ENCODE measurements around the gene TGM2.

TGM2 gene

DNA sequence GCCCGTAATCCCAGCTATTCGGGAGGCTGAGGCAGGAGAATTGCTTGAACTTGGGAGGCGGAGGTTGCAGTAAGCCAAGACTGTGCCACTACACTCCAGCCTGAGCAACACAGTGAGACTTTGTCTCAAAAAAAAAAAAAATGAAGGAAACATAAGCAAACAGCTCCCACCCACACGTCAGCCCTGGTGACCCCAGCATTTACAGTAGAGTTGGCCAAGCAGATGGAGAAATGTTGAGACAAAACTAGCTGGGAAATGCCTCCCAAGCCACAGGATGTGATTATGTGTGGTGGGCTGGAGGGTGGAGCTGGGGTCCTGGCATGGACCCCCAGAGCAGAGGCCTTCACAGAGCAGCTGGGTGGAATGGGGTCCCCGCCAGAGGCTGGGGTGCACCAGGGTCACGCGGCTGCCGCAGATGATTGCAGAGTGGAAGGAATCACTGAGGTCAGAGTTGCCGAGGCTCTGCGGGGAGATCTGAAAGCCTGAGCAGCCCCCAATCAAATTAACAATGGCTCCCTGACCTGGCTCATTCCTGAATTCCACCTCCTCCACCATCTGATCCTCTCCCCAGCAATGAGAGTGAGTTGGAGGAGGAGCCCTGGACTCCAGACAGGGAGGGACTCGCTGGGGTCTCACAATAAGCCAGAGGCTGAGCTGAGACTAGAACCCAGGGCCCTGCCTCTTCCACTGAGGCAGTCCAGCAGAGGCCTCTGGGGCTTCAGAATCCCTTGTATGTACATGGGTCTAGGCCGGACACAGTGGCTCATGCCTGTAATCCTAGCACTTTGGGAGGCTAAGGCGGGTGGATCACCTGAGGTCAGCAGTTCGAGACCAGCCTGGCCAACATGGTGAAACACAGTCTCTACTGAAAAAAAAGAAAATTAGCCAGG, 34.7 kb upstream of the TGM2 start:
- DNase-seq (ENCODE audit: low read depth in 2 of 2) = no peak

DNA sequence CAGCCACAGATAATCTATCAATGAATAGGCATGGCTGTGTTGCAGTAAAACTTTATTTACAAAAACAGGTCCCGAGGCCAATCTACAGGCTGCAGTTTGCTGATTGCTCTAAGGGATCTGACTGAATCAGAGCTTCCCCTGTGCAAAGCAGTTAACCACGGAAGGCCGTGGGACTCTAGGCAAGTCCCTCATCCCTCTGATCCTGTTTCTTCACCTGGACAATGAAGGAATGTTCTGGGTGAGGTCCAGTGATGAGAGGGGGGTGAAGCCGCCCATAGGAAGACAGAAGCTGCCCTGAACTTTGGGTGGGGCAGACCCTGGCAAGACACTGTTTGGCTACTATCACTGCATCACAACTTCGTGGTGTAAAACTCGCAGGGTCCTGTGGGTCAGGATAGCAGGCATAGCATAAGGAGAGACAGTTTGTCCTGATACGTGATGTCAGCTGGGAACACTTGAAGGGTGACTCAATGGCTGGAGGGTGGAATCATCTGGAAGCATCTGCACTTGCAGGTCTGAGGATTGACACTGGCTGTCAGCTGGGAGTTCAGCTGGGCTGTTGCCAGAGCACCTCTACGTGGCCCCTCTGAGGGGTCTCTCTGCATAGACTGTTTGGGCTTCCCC, 33.3 kb upstream of the TGM2 start:
- no peak for DNase-seq (ENCODE audit: low read depth in 2 of 2)

DNA sequence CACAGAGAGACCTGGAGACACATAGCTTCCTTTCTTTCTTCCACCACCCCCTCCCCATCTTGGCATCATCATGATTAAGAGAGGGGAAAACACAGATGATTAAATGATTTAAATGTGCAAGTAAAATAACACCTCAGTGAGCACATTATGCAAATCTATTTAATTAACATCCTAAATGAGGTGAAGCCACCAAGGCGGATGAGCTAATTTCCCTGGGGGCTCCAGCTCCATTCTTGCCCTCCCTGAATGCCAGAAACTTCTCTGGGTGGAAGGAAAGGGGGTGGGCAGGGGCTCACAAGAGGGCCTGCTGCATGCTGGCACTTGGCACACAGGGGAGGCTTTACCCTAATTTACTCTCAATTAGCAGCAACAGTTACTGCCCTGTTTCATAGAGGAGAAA, 32.5 kb upstream of the TGM2 start:
- DNase-seq (ENCODE audit: low read depth in 2 of 2) = no peak

DNA sequence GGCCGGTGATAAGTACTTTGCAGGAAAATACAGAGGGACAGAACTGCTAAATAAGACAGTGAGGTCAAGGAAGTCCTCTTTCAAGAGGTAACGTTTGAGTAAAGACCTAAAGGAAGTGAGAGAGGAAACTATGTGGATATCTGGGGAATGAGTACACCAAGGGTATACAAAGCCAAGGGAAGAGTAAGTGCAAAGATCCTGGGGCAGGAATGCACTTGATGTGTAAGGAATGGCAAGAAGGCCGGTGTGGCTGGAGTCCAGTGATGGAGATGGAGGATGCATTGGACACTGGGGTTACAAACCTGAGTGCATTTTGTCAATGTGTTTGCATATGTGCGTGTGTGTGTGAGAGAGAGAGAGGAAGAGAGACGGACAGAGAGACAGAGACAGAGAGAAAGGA, 32.1 kb upstream of the TGM2 start:
- no peak for DNase-seq (ENCODE audit: low read depth in 2 of 2)

DNA sequence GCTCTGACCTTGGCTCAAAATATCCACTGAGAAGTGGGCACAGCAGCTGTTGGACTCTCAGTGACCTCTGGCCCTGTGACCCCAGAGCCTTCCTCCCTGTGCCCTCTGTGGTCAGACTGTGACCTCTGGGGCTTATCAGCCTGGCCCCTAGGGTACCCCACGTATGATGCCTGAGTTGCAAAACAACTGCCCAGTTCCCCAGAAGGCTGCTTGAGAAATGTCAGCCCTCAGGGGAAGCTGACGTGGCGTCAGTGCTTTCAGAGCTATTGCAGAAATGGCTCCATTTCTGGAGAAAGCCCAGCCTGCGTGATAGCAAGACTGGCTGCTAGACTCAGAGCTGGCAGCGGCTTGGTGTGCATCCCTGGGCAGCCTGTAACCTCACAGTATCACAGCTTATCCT, 31.5 kb upstream of the TGM2 start:
- DNase-seq (ENCODE audit: low read depth in 2 of 2) = no peak

DNA sequence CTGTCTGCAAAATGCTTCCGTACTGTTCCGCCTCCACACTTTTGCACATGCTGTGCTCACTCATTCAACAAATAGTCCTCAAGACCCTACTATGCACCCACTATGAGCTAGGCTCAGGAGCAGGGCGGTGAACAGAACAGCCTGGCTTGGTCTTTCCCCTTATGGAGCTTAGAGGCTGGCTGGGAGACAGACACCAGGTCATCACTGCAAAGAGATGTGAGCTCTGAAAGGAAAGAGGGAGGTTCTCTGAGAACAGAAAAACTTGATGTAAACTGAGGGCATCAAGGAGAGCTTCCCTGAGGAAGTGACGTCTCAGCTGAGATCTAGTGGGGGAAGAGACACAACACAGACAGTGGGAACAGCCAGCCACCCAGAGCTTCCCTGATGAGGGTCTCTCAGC, 31.0 kb upstream of the TGM2 start:
- no peak for DNase-seq (ENCODE audit: low read depth in 2 of 2)

DNA sequence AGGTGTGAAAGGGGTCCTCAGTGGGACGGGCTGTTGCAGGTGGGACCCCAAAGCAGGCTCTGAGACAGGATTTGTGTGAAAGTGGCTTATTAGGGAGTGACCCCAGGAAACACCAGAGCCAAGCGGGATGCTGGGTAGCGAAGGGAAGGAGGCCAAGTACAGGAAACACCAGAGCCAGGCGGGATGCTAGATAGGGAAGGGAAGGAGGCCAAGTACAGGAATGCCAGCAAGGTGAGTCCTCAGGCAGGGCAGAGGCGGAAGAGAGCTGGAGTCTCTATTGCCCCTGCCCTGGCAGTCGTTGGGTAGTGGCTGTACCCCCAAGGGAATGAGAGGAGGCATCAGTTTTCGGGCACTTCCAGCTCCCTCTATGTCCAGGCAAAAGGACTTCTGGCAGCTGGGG, 30.5 kb upstream of the TGM2 start:
- DNase-seq (ENCODE audit: low read depth in 2 of 2) = no peak

DNA sequence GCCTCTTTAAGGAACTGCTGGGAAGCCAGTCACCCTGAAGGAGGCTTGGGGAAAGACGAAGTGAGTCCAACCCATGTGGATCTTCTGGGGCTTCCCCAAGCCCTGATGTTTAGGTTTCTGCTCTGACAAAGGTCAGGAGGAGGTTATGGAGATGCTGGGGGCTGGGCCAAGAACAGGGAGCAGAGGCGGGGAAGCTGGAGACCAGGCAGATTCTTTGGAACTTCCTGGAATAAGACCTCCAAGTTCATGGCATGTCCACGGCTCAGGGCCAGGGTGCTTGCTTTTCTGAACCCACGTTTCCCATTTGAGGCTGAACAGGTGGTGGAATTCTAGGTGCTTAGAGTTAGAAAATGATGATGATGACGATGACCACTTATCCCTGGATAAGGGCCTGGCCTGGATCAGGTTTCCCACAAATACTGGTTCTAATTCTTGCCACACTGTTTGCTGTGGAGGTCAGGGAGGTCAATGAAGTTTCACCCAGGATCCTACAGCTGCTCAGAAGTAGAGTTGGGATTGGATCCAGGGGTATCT, 30.0 kb upstream of the TGM2 start:
- DNase-seq (ENCODE audit: low read depth in 2 of 2) = no peak

DNA sequence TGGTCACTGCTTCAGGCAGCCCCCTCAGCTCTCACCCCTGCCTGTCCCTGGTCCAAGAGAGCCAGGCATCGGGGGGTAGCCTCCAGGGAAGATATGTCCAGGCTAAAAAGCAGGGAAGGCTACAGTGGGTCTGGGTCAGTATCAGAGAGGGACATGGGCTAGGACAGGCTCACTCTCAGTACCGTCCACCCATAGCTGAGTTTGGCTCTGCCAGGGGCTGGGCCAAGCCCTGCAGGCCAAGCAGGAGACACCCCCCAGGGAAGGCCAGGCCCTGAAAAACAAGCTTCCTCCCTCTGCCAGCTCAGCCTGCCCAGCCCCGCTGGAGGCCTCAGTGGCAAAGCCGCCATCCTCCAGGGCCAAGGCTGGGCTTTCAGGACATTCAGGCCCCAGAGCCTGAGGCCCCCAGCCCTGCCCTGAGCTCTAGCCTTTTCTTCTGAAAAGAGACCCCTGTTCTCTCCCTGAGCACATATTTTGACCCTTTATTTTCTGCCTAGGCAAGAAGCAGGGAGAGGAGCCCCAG, 28.6 kb upstream of the TGM2 start:
- no peak for DNase-seq (ENCODE audit: low read depth in 2 of 2)

DNA sequence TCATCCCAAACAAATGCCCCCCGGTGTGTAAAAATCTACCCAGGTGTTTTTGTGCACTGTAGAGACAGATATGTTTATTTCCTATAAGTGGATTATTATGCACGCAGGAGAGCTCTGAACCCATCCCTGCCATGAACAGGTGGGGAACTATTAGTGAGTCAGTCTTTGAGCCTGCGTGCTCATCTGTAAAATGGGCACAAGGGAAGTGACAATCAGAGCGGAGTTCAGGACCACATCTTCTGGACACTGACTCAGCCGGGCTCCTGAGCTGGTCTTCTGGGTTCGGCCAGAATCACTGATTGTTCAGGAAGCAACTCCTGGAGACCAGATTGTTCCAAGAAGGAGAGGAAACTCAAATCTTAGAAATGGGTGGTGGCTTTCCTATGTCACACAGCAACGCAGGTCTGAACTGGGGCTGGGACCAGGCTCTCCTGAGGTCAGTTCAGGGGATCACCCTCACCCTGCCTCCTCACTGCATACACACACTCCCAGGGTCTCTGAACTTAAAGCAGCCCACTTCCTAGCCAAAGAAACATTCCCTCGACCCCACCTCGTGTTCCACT, 27.3 kb upstream of the TGM2 start:
- no peak for DNase-seq (ENCODE audit: low read depth in 2 of 2)

DNA sequence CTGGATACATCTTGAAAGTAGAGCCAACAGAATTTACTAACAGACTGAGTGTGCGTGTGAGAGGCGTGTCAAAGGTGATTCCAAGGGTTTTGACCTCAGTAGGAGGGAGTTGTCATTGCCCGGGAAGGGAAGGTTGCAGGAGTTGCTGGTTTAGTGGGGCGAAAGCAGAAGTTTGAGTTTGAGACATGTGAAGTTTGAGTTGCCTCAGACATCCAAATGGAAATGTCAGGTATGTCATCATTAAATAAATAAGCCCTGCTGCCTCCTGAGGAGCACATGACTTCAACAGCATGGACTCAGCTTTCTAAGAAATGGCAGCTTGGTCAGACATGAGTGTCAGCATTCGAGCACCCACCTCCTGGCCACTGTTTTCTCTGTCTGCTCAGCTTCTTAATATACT, 26.6 kb upstream of the TGM2 start:
- no peak for DNase-seq (ENCODE audit: low read depth in 2 of 2)

DNA sequence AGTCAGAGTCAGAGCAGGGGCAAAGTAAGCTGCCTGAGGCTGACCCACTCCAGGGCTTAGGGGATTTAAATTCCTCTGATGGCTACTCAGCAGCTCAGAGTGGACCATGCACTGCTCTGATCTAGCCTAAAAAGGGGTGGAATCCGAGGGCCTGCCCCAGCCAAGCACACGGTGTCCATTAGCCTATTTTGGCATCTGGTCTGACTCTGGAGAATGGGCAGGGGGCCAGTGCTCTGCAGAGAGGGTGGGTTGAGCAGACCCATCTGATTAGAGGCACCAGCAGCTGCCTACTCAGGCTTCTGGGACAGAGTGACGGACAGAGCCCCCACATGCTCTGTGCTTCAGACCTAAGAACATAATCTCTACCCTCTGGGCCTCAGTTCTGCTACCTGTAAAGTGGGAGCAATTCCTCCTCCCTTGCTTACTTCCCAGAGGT, 25.9 kb upstream of the TGM2 start:
- no peak for DNase-seq (ENCODE audit: low read depth in 2 of 2)

DNA sequence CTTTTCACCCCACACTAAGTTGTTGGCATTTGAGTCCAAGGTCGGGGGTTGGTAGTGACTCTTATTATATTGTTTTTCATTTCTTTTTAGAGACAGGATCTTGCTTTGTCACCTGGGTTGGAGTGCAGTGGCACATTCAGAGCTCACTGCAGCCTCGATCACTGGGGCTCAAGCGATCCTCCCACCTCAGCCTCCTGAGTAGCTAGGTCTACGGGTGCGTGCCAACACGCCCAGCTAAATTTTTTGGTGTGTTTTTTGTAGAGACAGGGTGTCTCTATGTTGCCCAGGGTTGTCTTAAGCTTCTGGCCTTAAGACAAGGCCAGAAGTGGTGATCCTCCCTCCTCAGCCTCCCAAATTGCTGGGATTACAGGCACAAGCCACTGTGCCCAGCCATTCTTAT, 25.1 kb upstream of the TGM2 start:
- no peak for DNase-seq (ENCODE audit: low read depth in 2 of 2)

DNA sequence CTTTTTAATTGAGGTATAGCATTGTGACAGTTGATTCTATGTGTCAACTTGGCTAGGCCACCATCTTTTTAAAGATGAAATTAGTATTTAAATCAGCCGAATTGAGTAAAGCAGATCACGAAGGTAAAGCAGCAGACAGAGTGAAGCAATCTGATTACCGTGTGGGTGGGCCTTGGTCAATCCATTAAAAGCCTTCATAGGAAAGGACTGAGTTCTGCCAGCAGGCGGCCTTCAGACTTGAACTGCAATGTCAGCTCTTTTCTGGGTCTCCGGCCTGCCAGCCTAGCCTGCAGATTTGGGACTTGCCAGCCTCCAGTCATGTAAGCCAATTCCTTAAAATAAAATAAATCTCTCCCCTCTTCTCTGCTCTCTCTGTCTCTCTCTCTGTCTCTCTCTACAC, 22.4 kb upstream of the TGM2 start:
- DNase-seq (ENCODE audit: low read depth in 2 of 2) = no peak

DNA sequence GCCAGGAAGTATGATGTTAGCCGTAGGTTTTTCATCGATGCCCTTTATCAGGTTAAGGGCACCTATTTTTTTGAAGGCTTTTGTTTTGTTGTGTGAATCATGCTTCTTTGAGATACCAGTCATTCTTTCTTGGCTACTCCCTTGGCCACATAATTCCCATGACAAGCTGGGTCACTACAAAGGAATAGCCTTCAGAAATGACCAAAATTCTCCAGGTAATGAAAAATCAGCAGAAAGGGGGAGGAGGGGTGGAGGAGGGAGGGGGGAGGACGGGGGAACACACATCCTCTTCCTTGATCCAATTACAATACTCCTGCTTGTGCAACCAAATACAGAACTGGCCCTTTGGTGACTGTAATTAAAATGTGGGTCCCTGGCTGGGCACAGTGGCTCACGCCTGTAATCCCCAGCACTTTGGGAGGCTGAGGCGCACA, 21.7 kb upstream of the TGM2 start:
- DNase-seq (ENCODE audit: low read depth in 2 of 2) = no peak

DNA sequence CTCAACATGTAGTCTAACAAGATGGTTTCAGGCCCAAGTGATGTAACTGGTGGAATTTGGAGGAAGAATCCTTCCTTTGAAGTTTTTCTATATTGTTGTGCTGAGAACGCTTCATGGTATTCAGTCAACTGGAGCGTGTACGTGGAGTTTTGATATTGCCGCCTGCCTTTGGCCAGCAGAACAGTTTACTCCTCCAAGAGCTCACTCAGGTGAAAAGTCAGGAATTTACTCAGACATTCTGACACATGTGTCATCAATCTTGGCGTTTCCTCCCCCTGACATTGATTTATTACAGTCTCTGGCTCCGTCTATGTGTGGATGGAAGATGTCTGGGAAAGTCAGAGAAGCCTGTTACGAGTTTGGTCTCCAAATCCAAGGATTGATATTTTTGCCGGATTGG, 19.0 kb upstream of the TGM2 start:
- DNase-seq (ENCODE audit: low read depth in 2 of 2) = no peak

DNA sequence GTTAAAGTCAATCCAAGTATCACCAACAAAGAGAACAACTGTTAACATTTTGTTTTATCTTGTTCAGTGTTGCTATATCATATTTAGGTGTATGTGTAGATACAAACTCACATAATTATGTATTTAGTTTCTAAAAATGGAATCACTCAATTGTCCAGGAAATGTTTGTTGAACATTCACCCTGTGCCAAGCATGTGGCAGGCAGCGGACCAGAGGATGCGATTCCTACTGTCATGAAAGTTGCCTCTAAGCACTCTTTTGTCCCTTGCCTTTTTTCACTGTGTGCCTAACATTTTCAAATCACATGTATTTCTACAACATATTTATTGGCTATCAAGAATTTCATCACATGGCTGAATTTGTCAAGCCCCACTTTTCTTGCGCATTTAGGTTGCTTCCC, 16.9 kb upstream of the TGM2 start:
- no peak for DNase-seq (ENCODE audit: low read depth in 2 of 2)

DNA sequence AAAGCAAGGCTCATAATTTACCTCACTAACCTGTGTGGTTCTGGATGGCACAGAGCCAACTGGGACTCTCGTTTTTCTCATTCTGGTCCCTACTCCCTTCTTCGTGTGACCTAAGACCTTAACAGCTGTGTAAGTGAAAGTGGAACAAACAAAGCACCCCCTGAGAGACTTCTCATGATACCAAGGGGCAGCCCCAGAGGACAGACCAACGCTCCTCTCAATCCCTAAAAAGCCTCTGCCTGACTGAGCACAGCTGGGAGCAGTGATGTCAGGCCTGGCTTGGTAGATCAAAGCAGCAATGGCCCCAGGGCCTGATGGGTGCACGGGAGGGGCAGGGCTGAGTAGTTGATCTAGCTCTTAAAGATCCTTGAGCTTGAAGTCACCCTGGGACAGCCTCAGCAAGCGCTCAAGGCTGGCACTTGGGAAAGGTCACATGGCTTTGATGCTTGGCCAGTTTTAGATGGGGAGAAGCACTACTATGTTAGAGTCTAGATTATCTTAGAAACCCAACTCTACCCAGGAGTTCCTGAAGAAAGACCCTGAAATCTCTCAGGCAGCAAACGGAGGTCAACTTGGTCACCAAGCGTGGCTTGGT, 16.2 kb upstream of the TGM2 start:
- no peak for DNase-seq (ENCODE audit: low read depth in 2 of 2)

DNA sequence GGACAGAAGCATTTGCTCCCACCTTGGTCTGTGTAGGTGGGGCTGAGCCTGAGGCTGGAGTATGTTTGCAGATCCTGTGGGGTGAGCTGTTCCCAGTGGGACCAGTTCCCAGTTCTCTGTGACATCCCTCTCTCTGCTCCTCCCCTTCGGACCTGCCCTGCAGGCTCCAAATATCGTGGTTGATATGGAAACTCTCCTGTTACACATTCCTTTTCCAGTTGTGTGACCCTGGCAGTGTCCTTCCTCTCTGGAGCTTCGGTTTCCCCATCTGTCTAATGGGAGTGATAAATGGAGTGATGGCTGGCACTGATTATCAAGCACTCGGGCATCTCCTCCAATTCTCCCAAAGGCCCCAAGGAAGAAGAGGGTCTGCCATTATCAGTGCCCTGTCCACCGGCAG, 15.7 kb upstream of the TGM2 start:
- no peak for DNase-seq (ENCODE audit: low read depth in 2 of 2)

DNA sequence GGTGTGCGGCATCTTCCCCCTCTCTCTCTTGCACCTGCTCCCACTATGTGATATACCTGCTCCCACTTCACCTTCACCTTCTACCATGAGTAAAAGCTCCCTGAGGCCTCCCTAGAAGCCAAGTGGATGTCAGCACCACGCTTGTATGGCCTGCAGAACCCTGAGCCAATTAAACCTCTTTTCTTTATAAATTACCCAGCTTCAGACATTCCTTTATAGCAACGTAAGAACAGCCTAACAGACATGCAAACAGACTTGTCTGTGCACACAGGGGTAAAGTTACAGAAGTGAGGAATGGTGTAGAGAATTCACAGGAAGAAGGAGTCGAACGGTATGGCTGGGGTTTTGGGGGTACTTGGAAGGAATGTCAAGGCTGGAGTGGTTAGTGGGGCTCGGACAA, 14.8 kb upstream of the TGM2 start:
- no peak for DNase-seq (ENCODE audit: low read depth in 2 of 2)

DNA sequence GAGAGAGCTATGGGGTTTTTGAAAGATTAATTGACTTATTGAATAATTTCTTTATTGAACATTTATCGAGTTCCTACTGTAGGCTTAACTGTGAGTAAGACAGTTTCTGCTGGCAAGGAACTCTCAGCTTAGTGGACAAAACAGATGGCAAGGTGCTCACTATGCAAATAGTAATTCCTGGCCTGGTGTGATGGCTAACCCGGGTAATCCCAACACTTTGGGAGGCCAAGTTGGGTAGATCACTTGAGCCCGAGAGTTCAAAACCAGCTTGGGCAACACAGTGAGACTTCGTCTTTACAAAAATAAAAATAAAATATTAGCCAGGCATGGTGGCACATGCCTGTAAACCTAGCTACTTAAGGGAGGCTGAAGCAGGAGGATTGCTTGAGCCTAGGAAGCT, 13.5 kb upstream of the TGM2 start:
- DNase-seq (ENCODE audit: low read depth in 2 of 2) = no peak

DNA sequence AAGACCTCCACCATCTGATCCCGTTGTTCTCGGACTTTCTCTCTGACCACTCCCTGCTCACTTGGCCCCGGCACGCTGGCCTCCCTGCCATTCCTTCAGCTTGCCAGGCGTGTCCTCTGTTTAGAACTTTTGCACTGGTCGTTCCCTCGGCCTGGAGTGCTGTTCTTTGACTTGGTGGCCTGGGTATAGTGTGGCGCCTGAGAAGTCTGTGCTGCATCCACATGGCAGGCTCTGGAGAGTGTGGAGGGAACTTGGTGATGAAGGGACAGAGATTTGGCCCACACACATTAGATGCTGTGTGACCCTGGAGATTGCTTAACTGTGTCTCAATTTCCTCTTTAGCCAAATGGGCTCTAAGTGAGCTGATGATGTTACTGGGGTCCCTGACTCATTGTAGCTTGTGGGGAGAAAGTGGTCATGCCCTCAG, 13.0 kb upstream of the TGM2 start:
- no peak for DNase-seq (ENCODE audit: low read depth in 2 of 2)

All from stimulated activated CD4-positive, alpha-beta T cell treated with anti-CD3 and anti-CD28 coated beads, Interleukin-1b, Interleukin-23, amount 100 ng/mL, for 4 hours (primary cell).